Astrocyte (in vitro differentiated cells and primary cell): ENCODE data around the gene ZSCAN30. TPM values are rescaled to one million over a fixed set of nuclear protein-coding genes. Genes with fewer than 3 reads are reported as not detected.
A peak's percentile ranks its signal among the peaks of the same experiment; 100 is the strongest.

Source experiments
- DNase-seq: peaks from one replicate; pipeline ENCODE4 v3.0.0-alpha.2; 2010; ENCODE audit warnings: low read depth
- FAIRE-seq: peaks from 2 replicates; lab custom pipeline; 2011; peaks lifted over from hg19 to GRCh38; lab: Jason Lieb, UNC
- H2AFZ ChIP-seq: 2 replicates; pipeline ENCODE4 v1.6.0; 2012; ENCODE audit warnings: low read depth, low read length, inconsistent platforms
- H3K27ac ChIP-seq: 2 replicates; pipeline ENCODE4 v1.5.1; 2011; ENCODE audit warnings: low read depth, low read length, inconsistent platforms
- H3K27me3 ChIP-seq: 2 replicates; pipeline ENCODE4 v1.6.0; 2011; ENCODE audit warnings: low read length, inconsistent platforms; ENCODE audit not compliant: insufficient read depth
- H3K36me3 ChIP-seq: 2 replicates; pipeline ENCODE4 v1.5.1; 2011; ENCODE audit warnings: low read length, inconsistent platforms; ENCODE audit not compliant: insufficient read depth
- H3K4me1 ChIP-seq: 2 replicates; pipeline ENCODE4 v1.5.1; 2011; ENCODE audit warnings: low read length, inconsistent platforms; ENCODE audit not compliant: insufficient read depth
- H3K4me2 ChIP-seq: 2 replicates; pipeline ENCODE4 v1.6.0; 2012; ENCODE audit warnings: low read length, inconsistent platforms
- H3K4me3 ChIP-seq: 2 replicates; pipeline ENCODE4 v1.5.1; 2011; ENCODE audit warnings: low read depth, mild to moderate bottlenecking, low read length, inconsistent platforms; ENCODE audit not compliant: insufficient read depth
- H3K79me2 ChIP-seq: 2 replicates; pipeline ENCODE4 v1.6.0; 2012; ENCODE audit warnings: mild to moderate bottlenecking, low read length, inconsistent platforms; ENCODE audit not compliant: insufficient read depth
- H3K9ac ChIP-seq: 2 replicates; pipeline ENCODE4 v1.6.0; 2012; ENCODE audit warnings: mild to moderate bottlenecking, low read length, inconsistent platforms
- H3K9me3 ChIP-seq: 2 replicates; pipeline ENCODE4 v1.5.1; 2012; ENCODE audit warnings: low read depth, mild to moderate bottlenecking, low read length, inconsistent platforms; ENCODE audit not compliant: insufficient read depth
- H4K20me1 ChIP-seq: 2 replicates; pipeline ENCODE4 v1.6.0; 2012; ENCODE audit warnings: low read length, inconsistent platforms; ENCODE audit not compliant: insufficient read depth
- H3K27ac Mint-ChIP-seq: one replicate; pipeline ENCODE4 v1.8.0; 2021; ENCODE audit warnings: mild to moderate bottlenecking, mixed read lengths; ENCODE audit not compliant: unreplicated experiment
- H3K27me3 Mint-ChIP-seq: one replicate; pipeline ENCODE4 v1.8.0; 2021; ENCODE audit warnings: low read depth, mixed read lengths; ENCODE audit not compliant: unreplicated experiment
- H3K36me3 Mint-ChIP-seq: one replicate; pipeline ENCODE4 v1.8.0; 2021; ENCODE audit warnings: low read depth, mixed read lengths; ENCODE audit not compliant: unreplicated experiment
- H3K4me1 Mint-ChIP-seq: one replicate; pipeline ENCODE4 v1.8.0; 2021; ENCODE audit warnings: low read depth, mixed read lengths; ENCODE audit not compliant: unreplicated experiment
- H3K4me3 Mint-ChIP-seq: one replicate; pipeline ENCODE4 v1.8.0; 2021; ENCODE audit warnings: mild to moderate bottlenecking, moderate library complexity, mixed read lengths; ENCODE audit not compliant: unreplicated experiment
- H3K9me3 Mint-ChIP-seq: one replicate; pipeline ENCODE4 v1.8.0; 2021; ENCODE audit warnings: mild to moderate bottlenecking, mixed read lengths; ENCODE audit not compliant: unreplicated experiment
- CTCF ChIP-seq: IDR thresholded peaks from 2 replicates; pipeline ENCODE4 v1.5.1; 2011; ENCODE audit warnings: low read depth, mild to moderate bottlenecking, inconsistent platforms, low read length, moderate library complexity; ENCODE audit not compliant: insufficient read depth
- EZH2 ChIP-seq: IDR thresholded peaks from 2 replicates; pipeline ENCODE4 v1.6.1; 2012; ENCODE audit warnings: mild to moderate bottlenecking, low read length, inconsistent platforms; ENCODE audit not compliant: insufficient read depth
- total RNA-seq: library from RNA; stranded (reverse); gene quantifications from 2 replicates; pipeline ENCODE4 v1.2.1, GENCODE V29; 2021

The ZSCAN30 gene
- total RNA-seq, 1 donor from 2014 or later: 19.0 TPM

DNA sequence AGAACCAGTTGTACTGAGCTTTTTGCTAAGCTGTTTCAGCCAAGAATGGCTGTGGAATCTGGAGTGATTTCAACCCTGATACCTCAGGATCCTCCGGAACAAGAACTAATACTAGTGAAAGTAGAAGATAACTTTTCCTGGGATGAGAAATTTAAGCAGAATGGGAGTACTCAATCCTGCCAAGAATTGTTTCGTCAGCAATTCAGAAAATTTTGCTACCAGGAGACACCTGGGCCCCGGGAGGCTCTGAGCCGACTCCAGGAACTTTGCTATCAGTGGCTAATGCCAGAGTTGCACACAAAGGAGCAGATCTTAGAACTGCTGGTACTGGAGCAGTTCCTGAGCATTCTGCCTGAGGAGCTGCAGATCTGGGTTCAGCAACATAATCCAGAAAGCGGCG lies 47.6 kb downstream of the ZSCAN30 start:
- Histone ChIP-seq H3K4me2 (no peak overlapping the region), H3K4me3 (no peak overlapping the region)

GRCh38 chr18:35241448-35241804 lies 48.6 kb downstream of the ZSCAN30 start:
- H3K4me2 ChIP-seq: peak overlapping the region; percentile 82
- Mint-ChIP-seq H3K4me3 (peak overlapping the region; percentile 95), H3K27ac (peak overlapping the region; percentile 56), H3K9me3 (peaks cover 39% of the 10 kb centered on the region), H3K27me3 (no peaks in the 10 kb centered on the region), H3K36me3 (peaks cover 45% of the 10 kb centered on the region), H3K4me1 (peaks cover 3% of the 10 kb centered on the region)
- peaks cover 35% of the 10 kb centered on the region for H3K9me3 ChIP-seq
- no peak for TF ChIP-seq CTCF
- TF ChIP-seq EZH2: no peak
- no peaks in the 10 kb centered on the region for H4K20me1 ChIP-seq
- no peak for DNase-seq
- peak overlapping the region; percentile 88 for H3K9ac ChIP-seq
- peak overlapping the region; percentile 90 for H2AFZ ChIP-seq
- peaks cover 12% of the 10 kb centered on the region for H3K79me2 ChIP-seq
- H3K36me3 ChIP-seq: peaks cover 36% of the 10 kb centered on the region
- H3K27me3 ChIP-seq: no peaks in the 10 kb centered on the region
- H3K27ac ChIP-seq: peak overlapping the region; percentile 96
- FAIRE-seq: no peak
- H3K4me3 ChIP-seq: peak overlapping the region; percentile 67
- H3K4me1 ChIP-seq: peaks cover 3% of the 10 kb centered on the region

More for the DNA sequence above, 47.6 kb downstream of the ZSCAN30 start:
- Histone ChIP-seq H3K27me3 (no peaks in the 10 kb centered on the region), H3K27ac (no peak overlapping the region), H2AFZ (no peak overlapping the region), H3K36me3 (peaks cover 42% of the 10 kb centered on the region), H3K4me1 (peaks cover 3% of the 10 kb centered on the region), H4K20me1 (no peaks in the 10 kb centered on the region), H3K9ac (no peak overlapping the region), H3K9me3 (peaks cover 45% of the 10 kb centered on the region), H3K79me2 (peaks cover 12% of the 10 kb centered on the region)
- Mint-ChIP-seq H3K4me3 (peak overlapping the region; percentile 27), H3K27ac (peak overlapping the region; percentile 72), H3K27me3 (no peaks in the 10 kb centered on the region), H3K4me1 (peaks cover 3% of the 10 kb centered on the region), H3K9me3 (peaks cover 49% of the 10 kb centered on the region), H3K36me3 (peaks cover 55% of the 10 kb centered on the region)
- DNase-seq (no peak), FAIRE-seq (no peak)
- TF ChIP-seq EZH2: no peak
- no peak for TF ChIP-seq CTCF

DNA sequence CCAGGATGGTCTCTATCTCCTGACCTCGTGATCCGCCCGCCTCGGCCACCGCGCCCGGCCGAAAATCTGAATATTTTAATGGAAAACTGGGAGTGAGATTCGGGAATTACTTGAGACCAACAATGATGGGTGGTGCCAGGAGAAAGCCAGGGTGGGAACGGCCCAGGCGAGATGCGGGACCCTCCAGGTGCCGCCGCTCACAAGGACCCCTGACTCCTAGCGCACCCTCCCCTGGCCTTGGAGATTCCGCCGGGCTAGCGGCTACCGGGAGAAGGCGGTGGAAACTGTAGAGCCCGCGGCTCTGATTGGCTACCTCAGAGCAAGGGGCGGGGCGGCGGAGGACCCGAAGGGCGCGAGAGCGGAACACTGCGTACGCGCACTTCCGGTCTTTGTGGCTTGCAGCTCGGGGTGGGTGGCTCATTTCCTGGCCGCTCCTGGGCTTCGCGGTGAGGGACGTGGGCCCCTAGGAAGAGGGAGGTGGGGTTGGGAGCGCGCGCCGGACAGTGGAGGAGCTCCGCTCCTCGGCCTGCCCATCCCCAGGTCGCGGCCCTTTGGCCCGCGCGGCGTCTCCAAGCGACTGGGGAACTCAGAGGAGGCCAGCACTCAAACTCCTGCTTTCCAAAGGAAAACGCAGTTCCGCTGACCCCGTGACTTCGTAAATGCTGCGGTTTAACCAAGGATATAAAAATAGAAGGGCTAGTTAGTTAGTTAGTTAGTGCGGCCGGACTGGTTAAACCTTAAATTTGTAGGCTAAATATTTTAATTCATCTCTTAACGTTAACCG lies 49.2 kb downstream of the ZSCAN30 start, which contains the start of gene ZNF397:
ZNF397 (plus strand) TSS at position 371 of the 784 bp plus-strand sequence. CDS start 1,437 bp downstream, outside the sequence.
- H2AFZ ChIP-seq: peak within 1 kb of the TSS; percentile 90
- Mint-ChIP-seq H3K9me3 (peaks cover 35% of the 10 kb centered on the region), H3K27ac (peak within 1 kb of the TSS; percentile 98), H3K36me3 (peaks cover 39% of the 10 kb centered on the region), H3K4me1 (peaks cover 3% of the 10 kb centered on the region), H3K27me3 (no peaks in the 10 kb centered on the region), H3K4me3 (peak within 1 kb of the TSS; percentile 95)
- peaks cover 12% of the 10 kb centered on the region for H3K79me2 ChIP-seq
- peak within 1 kb of the TSS; percentile 88 for H3K9ac ChIP-seq
- H4K20me1 ChIP-seq: no peaks in the 10 kb centered on the region
- H3K4me3 ChIP-seq: peak within 1 kb of the TSS; percentile 67
- no peak for TF ChIP-seq EZH2
- no peak for TF ChIP-seq CTCF
- H3K9me3 ChIP-seq: peaks cover 32% of the 10 kb centered on the region
- DNase-seq (peak; percentile 92), FAIRE-seq (no peak)
- peaks cover 32% of the 10 kb centered on the region for H3K36me3 ChIP-seq
- peak within 1 kb of the TSS; percentile 96 for H3K27ac ChIP-seq
- H3K4me1 ChIP-seq: peaks cover 3% of the 10 kb centered on the region
- peak within 1 kb of the TSS; percentile 82 for H3K4me2 ChIP-seq
- H3K27me3 ChIP-seq: no peaks in the 10 kb centered on the region
